KOPT-K1 (cell line): ENCODE data around the gene HRH2.

ENCODE experiments used
- H3K27ac ChIP-seq: fragments of 200-600 bp; sonication (generic); 2 replicates; pipeline ENCODE4 v1.5.1; 2016; ENCODE audit warnings: antibody characterized with exemption, mild to moderate bottlenecking, low read depth, low read length; ENCODE audit not compliant: poor library complexity, severe bottlenecking
- H3K36me3 ChIP-seq: fragments of 200-600 bp; sonication (generic); 2 replicates; pipeline ENCODE4 v1.5.1; 2017; ENCODE audit warnings: antibody characterized with exemption, mild to moderate bottlenecking, low read length, moderate library complexity; ENCODE audit not compliant: insufficient read depth
- H3K9me3 ChIP-seq: fragments of 200-600 bp; sonication (generic); 2 replicates; pipeline ENCODE4 v1.5.1; 2017; ENCODE audit warnings: antibody characterized with exemption, low read length, mild to moderate bottlenecking; ENCODE audit not compliant: insufficient read depth, poor library complexity, severe bottlenecking

HRH2 gene

GRCh38 chr5:175689147-175689991 is 31.5 kb downstream of the HRH2 start:
- H3K9me3 ChIP-seq = no peaks in the 10 kb centered on the region
- no peaks in the 10 kb centered on the region for H3K36me3 ChIP-seq
- no peak overlapping the region for H3K27ac ChIP-seq

GRCh38 chr5:175690025-175690424 is 32.2 kb downstream of the HRH2 start:
- Histone ChIP-seq H3K27ac (no peak overlapping the region), H3K9me3 (no peaks in the 10 kb centered on the region), H3K36me3 (no peaks in the 10 kb centered on the region)

GRCh38 chr5:175690586-175690985 is 32.7 kb downstream of the HRH2 start:
- H3K9me3 ChIP-seq = no peaks in the 10 kb centered on the region
- no peaks in the 10 kb centered on the region for H3K36me3 ChIP-seq
- no peak overlapping the region for H3K27ac ChIP-seq

- H3K27ac ChIP-seq = no peak overlapping the region
- H3K9me3 ChIP-seq = no peaks in the 10 kb centered on the region
- no peaks in the 10 kb centered on the region for H3K36me3 ChIP-seq
These were observed 33.9 kb downstream of the HRH2 start for GRCh38 chr5:175691761-175692160.

- no peaks in the 10 kb centered on the region for H3K9me3 ChIP-seq
- H3K27ac ChIP-seq = no peak overlapping the region
- H3K36me3 ChIP-seq = no peaks in the 10 kb centered on the region
These were observed 34.5 kb downstream of the HRH2 start for GRCh38 chr5:175692235-175692995.

- Histone ChIP-seq H3K27ac (no peak overlapping the region), H3K36me3 (no peaks in the 10 kb centered on the region), H3K9me3 (no peaks in the 10 kb centered on the region)
These were observed 35.3 kb downstream of the HRH2 start for GRCh38 chr5:175692996-175693710.

- Histone ChIP-seq H3K9me3 (no peaks in the 10 kb centered on the region), H3K36me3 (no peaks in the 10 kb centered on the region), H3K27ac (no peak overlapping the region)
These were observed 35.9 kb downstream of the HRH2 start for GRCh38 chr5:175693741-175694140.

GRCh38 chr5:175694371-175695160 is 36.7 kb downstream of the HRH2 start:
- Histone ChIP-seq H3K9me3 (no peaks in the 10 kb centered on the region), H3K27ac (no peak overlapping the region), H3K36me3 (no peaks in the 10 kb centered on the region)

GRCh38 chr5:175695161-175696126 is 37.6 kb downstream of the HRH2 start:
- no peak overlapping the region for H3K27ac ChIP-seq
- no peaks in the 10 kb centered on the region for H3K9me3 ChIP-seq
- no peaks in the 10 kb centered on the region for H3K36me3 ChIP-seq

GRCh38 chr5:175696139-175696854 is 38.4 kb downstream of the HRH2 start:
- Histone ChIP-seq H3K9me3 (no peaks in the 10 kb centered on the region), H3K27ac (peak overlapping the region; percentile 28), H3K36me3 (no peaks in the 10 kb centered on the region)

- H3K36me3 ChIP-seq = no peaks in the 10 kb centered on the region
- H3K9me3 ChIP-seq = no peaks in the 10 kb centered on the region
- H3K27ac ChIP-seq = no peak overlapping the region
These were observed 39.0 kb downstream of the HRH2 start for GRCh38 chr5:175696855-175697198.

GRCh38 chr5:175697846-175698245 is 40.0 kb downstream of the HRH2 start:
- H3K9me3 ChIP-seq = no peaks in the 10 kb centered on the region
- H3K27ac ChIP-seq = no peak overlapping the region
- no peaks in the 10 kb centered on the region for H3K36me3 ChIP-seq

- Histone ChIP-seq H3K36me3 (no peaks in the 10 kb centered on the region), H3K27ac (no peak overlapping the region), H3K9me3 (no peaks in the 10 kb centered on the region)
These were observed 40.7 kb downstream of the HRH2 start for GRCh38 chr5:175698401-175699115.
